ENCODE results near the gene SGCA.
A peak's percentile ranks its signal among the peaks of the same experiment; 100 is the strongest.

SGCA gene

DNA sequence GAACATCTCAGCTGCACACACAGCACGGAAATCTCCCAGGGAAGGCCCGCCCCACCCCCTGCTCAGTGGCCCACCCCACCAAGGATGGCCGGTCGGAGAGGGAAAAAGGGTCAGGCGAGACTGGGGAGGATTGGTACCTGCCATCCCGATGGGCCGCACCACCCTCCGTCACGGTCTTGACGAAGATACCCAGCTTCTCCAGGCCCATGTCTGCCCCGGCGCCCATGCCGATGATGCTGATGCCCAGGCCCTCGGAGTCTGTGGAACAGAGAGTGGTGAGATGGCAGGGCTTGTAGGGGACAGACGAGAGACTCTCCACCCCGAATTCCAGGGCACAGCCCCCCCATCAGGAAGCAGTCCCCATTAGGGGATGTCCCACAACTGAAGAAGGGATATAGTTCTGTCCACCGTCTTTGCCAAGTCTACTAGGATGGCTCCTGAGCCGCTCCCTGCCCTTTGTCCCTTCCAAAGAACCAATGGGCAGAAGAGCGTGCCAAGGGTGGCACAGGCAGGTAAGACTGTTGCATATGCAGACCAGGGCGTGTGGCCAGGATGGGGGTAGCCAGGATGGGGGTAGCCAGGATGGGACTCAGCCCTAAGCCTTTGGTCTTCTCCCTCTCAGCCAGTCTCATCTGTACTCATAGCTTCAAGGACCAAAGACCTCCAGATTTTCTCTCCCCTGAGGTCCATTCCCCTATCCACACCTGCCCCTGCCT is 22.2 kb upstream of the SGCA start:
- TF ChIP-seq, protein P1, sequence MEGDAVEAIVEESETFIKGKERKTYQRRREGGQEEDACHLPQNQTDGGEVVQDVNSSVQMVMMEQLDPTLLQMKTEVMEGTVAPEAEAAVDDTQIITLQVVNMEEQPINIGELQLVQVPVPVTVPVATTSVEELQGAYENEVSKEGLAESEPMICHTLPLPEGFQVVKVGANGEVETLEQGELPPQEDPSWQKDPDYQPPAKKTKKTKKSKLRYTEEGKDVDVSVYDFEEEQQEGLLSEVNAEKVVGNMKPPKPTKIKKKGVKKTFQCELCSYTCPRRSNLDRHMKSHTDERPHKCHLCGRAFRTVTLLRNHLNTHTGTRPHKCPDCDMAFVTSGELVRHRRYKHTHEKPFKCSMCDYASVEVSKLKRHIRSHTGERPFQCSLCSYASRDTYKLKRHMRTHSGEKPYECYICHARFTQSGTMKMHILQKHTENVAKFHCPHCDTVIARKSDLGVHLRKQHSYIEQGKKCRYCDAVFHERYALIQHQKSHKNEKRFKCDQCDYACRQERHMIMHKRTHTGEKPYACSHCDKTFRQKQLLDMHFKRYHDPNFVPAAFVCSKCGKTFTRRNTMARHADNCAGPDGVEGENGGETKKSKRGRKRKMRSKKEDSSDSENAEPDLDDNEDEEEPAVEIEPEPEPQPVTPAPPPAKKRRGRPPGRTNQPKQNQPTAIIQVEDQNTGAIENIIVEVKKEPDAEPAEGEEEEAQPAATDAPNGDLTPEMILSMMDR (IDR thresholded peaks at IDR 0.05; ENCODE audit: borderline replicate concordance, insufficient read depth, low read depth, low read length) = no peak
- H3K4me3 ChIP-seq (ENCODE audit: low read depth, low read length) = no peak overlapping the region

DNA sequence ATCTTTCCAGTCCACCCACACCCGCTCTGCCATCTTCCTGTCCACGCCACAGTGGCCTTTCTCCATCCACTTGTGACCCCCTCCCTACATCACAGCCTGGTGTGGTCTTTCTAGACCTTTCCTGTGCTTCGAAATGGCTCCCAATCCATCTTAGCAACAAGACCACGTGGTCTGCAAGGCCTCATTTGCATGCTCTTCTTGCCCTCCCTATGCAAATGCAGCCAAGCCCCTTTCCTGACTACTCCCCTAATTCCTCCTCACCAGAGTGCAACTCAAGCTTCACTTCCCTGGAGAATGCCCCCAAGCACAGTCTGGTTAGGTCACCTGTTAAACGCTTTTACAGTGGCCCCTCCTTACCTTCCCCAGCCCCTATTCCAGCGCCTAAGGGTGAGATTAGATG is 21.4 kb upstream of the SGCA start:
- TF ChIP-seq, protein P1 (IDR thresholded peaks at IDR 0.05; ENCODE audit: borderline replicate concordance, insufficient read depth, low read depth, low read length) = no peak
- no peak overlapping the region for H3K4me3 ChIP-seq (ENCODE audit: low read depth, low read length)

DNA sequence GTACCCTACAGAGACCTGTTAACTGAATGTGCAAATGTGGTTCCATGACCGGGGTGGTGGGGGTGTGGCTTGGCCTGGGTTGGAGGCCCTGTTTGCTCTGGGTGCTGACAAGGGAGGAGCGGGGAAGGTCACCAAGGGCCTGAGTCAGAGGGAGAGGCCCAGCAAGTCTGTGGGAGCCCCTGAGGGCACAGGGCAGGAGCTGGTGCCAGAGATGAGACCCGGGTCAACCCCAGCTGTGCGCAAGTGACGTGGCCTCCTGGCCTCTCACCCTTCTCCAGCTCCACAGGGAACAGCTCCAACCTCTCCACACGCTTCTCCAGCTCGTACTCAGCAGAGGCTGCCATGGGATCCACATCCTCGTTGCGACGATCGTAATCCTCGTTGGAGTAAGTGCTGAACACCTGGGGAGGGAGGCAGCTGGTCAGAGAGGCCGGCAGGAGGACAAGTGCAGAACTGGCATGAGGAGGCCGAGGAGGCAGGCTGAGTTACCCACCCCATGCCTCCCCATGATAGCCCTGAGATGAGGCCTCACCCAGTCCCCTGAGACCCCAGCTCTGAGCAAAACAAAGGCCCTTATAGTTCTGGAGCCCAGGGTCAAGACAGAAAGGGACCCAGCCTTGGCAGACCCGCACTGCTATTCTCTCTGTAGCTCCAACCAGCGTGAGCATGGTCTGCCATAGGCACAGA is 20.8 kb upstream of the SGCA start:
- TF ChIP-seq, protein P1 (IDR thresholded peaks at IDR 0.05; ENCODE audit: borderline replicate concordance, insufficient read depth, low read depth, low read length) = no peak
- no peak overlapping the region for H3K4me3 ChIP-seq (ENCODE audit: low read depth, low read length)

DNA sequence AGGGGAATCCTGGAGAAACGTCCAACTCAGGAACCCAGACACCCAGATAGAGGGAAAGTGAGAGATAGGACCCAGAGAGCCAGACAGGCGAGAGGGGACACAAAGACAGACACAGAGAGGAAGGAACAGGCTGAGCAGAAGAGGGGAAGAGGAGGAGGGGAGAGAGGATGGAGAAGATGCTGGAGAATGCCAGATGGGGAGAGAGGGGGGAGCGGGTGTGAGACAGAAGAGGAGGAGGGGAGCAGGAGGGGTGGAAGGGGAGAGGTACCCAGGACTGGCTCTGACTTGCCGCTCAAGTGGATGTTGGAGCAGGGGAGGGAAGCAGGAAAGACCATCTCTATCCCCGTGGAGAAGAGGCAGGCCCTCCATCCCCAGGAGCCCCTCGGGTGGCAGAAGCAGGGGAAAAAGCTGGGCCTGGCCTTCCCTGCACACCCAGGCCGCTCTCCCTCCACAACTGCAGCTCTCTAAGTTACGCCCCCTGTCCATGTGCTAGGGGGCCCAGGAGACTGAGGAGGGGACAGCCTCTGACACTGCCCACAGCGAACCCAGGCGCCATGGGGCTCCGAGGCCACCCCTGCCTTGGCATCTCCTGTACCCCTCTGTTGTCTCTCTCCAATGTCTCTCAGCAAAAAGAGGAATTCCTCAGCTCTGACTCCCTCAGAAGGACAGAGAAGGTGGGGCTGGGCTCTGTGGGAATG is 20.1 kb upstream of the SGCA start:
- H3K4me3 ChIP-seq (ENCODE audit: low read depth, low read length) = no peak overlapping the region
- TF ChIP-seq, protein P1 (IDR thresholded peaks at IDR 0.05; ENCODE audit: borderline replicate concordance, insufficient read depth, low read depth, low read length) = no peak

DNA sequence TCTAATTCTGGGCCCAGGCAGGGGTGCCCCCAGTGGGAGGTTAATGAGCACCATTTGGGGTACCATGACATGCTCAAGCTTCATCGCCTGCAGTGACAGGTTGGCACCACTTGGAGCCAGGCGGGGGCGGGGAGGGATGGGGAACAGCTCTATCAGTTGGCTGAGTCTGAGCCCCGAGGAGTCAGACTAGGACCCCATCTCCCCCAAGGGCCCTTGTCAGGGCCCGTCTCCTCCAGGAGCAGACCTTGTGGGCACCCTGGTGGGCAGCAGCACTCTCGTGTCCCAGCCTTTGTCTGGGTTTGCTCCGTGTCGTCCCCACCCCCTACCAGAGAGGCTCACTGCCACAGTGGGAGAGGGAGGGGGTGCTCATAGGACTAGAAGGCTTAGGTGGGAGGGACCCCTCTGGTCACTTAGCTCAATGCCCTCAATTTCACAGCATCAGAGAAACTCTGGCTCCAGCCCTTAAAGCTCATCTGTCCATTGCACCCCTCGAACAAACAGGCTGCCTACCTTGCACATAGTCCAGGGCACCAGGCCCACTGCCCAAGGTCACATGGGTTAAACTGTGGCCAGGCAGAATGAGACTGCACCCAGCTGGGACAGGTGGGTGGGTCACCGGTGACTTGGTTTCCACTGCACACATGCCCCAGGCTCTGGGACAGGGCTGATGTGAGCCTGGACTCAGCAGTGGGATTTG is 19.4 kb upstream of the SGCA start:
- H3K4me3 ChIP-seq (ENCODE audit: low read depth, low read length) = peak overlapping the region; percentile 85
- TF ChIP-seq, protein P1 (IDR thresholded peaks at IDR 0.05; ENCODE audit: borderline replicate concordance, insufficient read depth, low read depth, low read length) = peak; percentile 25; the same call in 1 of the 2 replicates

DNA sequence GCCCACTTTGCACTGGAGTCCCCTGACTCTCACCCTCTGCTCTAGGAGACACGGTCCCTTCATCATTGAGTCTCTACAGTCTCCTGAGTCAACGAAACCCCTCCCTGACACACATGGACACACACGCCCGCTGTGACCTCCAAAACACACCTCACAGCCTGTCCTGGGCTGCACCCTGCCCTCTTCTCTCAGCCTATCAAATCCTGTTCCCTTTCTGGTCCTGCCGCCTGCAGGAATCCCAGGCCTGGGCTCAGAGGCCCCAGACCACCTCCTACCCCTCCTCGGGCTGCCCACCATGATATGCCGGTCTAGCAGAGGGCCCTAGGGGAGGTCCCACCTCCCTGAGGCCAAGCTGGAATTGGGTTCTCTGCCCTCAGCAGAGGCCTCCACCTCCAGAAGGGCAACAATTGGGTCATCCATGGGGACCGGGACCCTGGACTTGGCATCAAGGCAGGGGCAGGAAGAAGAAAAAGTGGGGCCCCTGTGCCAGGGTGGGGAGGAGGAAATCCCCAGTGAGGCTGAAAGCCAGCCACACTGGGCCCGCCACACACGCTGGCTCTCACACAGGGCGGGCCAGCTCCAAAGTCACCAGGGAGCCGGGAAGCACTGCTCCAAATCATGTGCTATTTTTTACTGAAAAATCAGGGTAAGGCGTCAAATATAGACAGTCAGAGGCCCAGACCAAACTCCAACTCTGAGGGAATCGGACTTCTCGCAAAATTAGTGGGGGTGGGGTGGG is 18.7 kb upstream of the SGCA start:
- peak overlapping the region; percentile 85 for H3K4me3 ChIP-seq (ENCODE audit: low read depth, low read length)
- TF ChIP-seq, protein P1 (IDR thresholded peaks at IDR 0.05; ENCODE audit: borderline replicate concordance, insufficient read depth, low read depth, low read length) = no peak

Measured in GM12875 (cell line).